H1 (cell line): ENCODE measurements around the gene NIPAL3. TPM values are rescaled to one million over a fixed set of nuclear protein-coding genes. Genes with fewer than 3 reads are reported as not detected.
A peak's percentile ranks its signal among the peaks of the same experiment; 100 is the strongest.

Experiments
- CTCF ChIA-PET: fragments of 300-600 bp; sonication (Branson Sonifier 250); formaldehyde crosslinking; loops from one replicate; lab custom pipeline; 2021; ENCODE audit not compliant: partially characterized antibody; lab: Charles Lee
- POLR2A ChIA-PET: fragments of 300-600 bp; sonication (Branson Sonifier 250); formaldehyde crosslinking; loops from one replicate; lab custom pipeline; 2021; ENCODE audit warnings: inconsistent platforms; ENCODE audit not compliant: partially characterized antibody; lab: Charles Lee
- DNase-seq, 2 experiments: peaks; one replicate each; pipeline versions ENCODE4 v3.0.0 to v3.0.0-alpha.2; 2010 to 2022; ENCODE audit warnings: low spot score in 2 of 2, low read depth in 1 of 2, mixed read lengths in 1 of 2
- FAIRE-seq: peaks from 2 replicates; lab custom pipeline; 2011; peaks lifted over from hg19 to GRCh38; lab: Jason Lieb, UNC
- H2AFZ ChIP-seq: 2 replicates; pipeline ENCODE4 v1.8.1; 2012; ENCODE audit warnings: low read length, inconsistent platforms
- H2AK5ac ChIP-seq: 2 replicates; pipeline ENCODE4 v1.6.1; 2013; ENCODE audit warnings: low read depth, low read length
- H2BK120ac ChIP-seq: replicated peaks from 2 replicates; pipeline ENCODE3; 2013; ENCODE audit warnings: low read depth, low read length, inconsistent platforms
- H2BK12ac ChIP-seq: 2 replicates; pipeline ENCODE4 v1.6.1; 2013; ENCODE audit warnings: low read depth, low read length
- H2BK15ac ChIP-seq: 2 replicates; pipeline ENCODE4 v1.6.1; 2013; ENCODE audit warnings: low read length
- H2BK20ac ChIP-seq: 2 replicates; pipeline ENCODE4 v1.6.1; 2013; ENCODE audit warnings: low read length
- H2BK5ac ChIP-seq: 2 replicates; pipeline ENCODE4 v1.6.1; 2013; ENCODE audit warnings: low read depth, low read length
- H3K14ac ChIP-seq: 2 replicates; pipeline ENCODE4 v1.6.1; 2013; ENCODE audit warnings: inconsistent platforms; ENCODE audit not compliant: insufficient read length
- H3K18ac ChIP-seq: 2 replicates; pipeline ENCODE4 v1.6.1; 2013; ENCODE audit warnings: low read length; ENCODE audit errors: extremely low read depth
- H3K23ac ChIP-seq: 2 replicates; pipeline ENCODE4 v1.6.1; 2013; ENCODE audit warnings: inconsistent platforms; ENCODE audit not compliant: insufficient read length
- H3K23me2 ChIP-seq: 2 replicates; pipeline ENCODE4 v1.6.1; 2013; ENCODE audit warnings: low read depth, low read length
- H3K27ac ChIP-seq: 2 replicates; pipeline ENCODE4 v1.6.1; 2011; ENCODE audit warnings: low read depth, low read length, inconsistent platforms
- H3K27me3 ChIP-seq, 4 experiments: replicated peaks in 1 of 4; 1 replicate in 1 of 4; 2 replicates in 3 of 4; pipeline versions ENCODE4 v1.6.1 to v1.8.1; 2011 to 2013; ENCODE audit warnings: low read length in 3 of 4, mild to moderate bottlenecking in 3 of 4, inconsistent platforms in 2 of 4, mixed read lengths in 2 of 4, moderate library complexity in 1 of 4; ENCODE audit not compliant: control insufficient read depth in 3 of 4, insufficient read depth in 3 of 4; ENCODE audit errors: extremely low read depth in 1 of 4
- H3K36me3 ChIP-seq, 4 experiments: 2 replicates each; pipeline versions ENCODE4 v1.6.1 to v1.8.1; 2011 to 2013; ENCODE audit warnings: mild to moderate bottlenecking in 4 of 4, low read length in 3 of 4, moderate library complexity in 2 of 4, control low read depth in 1 of 4, inconsistent platforms in 1 of 4; ENCODE audit not compliant: insufficient read depth in 4 of 4, control insufficient read depth in 2 of 4
- H3K4ac ChIP-seq: replicated peaks from 2 replicates; pipeline ENCODE3; 2013; ENCODE audit warnings: low read length, low read depth, mixed read lengths, inconsistent platforms; ENCODE audit not compliant: insufficient read length
- H3K4me1 ChIP-seq, 4 experiments: replicated peaks in 1 of 4; 1 replicate in 1 of 4; 2 replicates in 3 of 4; pipeline versions ENCODE4 v1.6.1 to v1.8.1; 2011 to 2013; ENCODE audit warnings: low read length in 3 of 4, inconsistent platforms in 2 of 4, mixed read lengths in 1 of 4; ENCODE audit not compliant: insufficient read depth in 4 of 4, control insufficient read depth in 3 of 4
- H3K4me2 ChIP-seq, 2 experiments: 2 replicates each; pipeline versions ENCODE4 v1.6.1 to v1.8.1; 2011 to 2013; ENCODE audit warnings: low read depth in 2 of 2, low read length in 2 of 2, control low read depth in 1 of 2, inconsistent platforms in 1 of 2, mild to moderate bottlenecking in 1 of 2; ENCODE audit not compliant: insufficient read depth in 1 of 2
- H3K4me3 ChIP-seq, 4 experiments: fragments of 200-600, 300-600 bp in 1 of 4; sonication (generic), shearing (Covaris generic), sonication (Bioruptor Twin) in 1 of 4; 2 replicates each; pipeline versions ENCODE4 v1.5.1 to v1.8.1; 2011 to 2016; ENCODE audit warnings: low read length in 4 of 4, low read depth in 3 of 4, control low read depth in 2 of 4, inconsistent platforms in 2 of 4, mild to moderate bottlenecking in 2 of 4, mixed read lengths in 1 of 4, moderate library complexity in 1 of 4; ENCODE audit not compliant: insufficient read depth in 2 of 4; ENCODE audit errors: extremely low read depth in 1 of 4
- H3K56ac ChIP-seq: replicated peaks from 2 replicates; pipeline ENCODE3; 2013; ENCODE audit warnings: low read depth, mild to moderate bottlenecking, mixed read lengths, low read length, inconsistent platforms; ENCODE audit not compliant: insufficient read length
- H3K79me1 ChIP-seq: 2 replicates; pipeline ENCODE4 v1.6.1; 2013; ENCODE audit warnings: low read depth, low read length, control low read depth
- H3K79me2 ChIP-seq, 2 experiments: 2 replicates each; pipeline versions ENCODE4 v1.6.1 to v1.8.1; 2012 to 2013; ENCODE audit warnings: low read length in 2 of 2, mild to moderate bottlenecking in 2 of 2, inconsistent platforms in 1 of 2; ENCODE audit not compliant: insufficient read depth in 2 of 2, control insufficient read depth in 1 of 2
- H3K9ac ChIP-seq, 4 experiments: replicated peaks in 1 of 4; 1 replicate in 1 of 4; 2 replicates in 3 of 4; pipeline versions ENCODE4 v1.6.1 to v1.8.1; 2011 to 2013; ENCODE audit warnings: low read depth in 3 of 4, low read length in 3 of 4, control low read depth in 2 of 4, mild to moderate bottlenecking in 2 of 4, moderate library complexity in 2 of 4, inconsistent platforms in 1 of 4; ENCODE audit errors: extremely low read depth in 1 of 4
- H3K9me3 ChIP-seq, 2 experiments: 2 replicates each; pipeline versions ENCODE4 v1.6.1 to v1.8.1; 2012 to 2013; ENCODE audit warnings: mild to moderate bottlenecking in 2 of 2, moderate library complexity in 2 of 2, control low read depth in 1 of 2, inconsistent platforms in 1 of 2, low read depth in 1 of 2, low read length in 1 of 2, mixed read lengths in 1 of 2; ENCODE audit not compliant: insufficient read depth in 2 of 2
- H4K20me1 ChIP-seq, 2 experiments: replicated peaks in 1 of 2; 2 replicates each; pipeline versions ENCODE3 to v1.8.1; 2011 to 2013; ENCODE audit warnings: inconsistent platforms in 2 of 2, low read length in 2 of 2, mild to moderate bottlenecking in 1 of 2; ENCODE audit not compliant: insufficient read depth in 2 of 2, control insufficient read depth in 1 of 2
- H4K5ac ChIP-seq: 2 replicates; pipeline ENCODE4 v1.6.1; 2013; ENCODE audit warnings: low read length, low read depth, mixed read lengths, inconsistent platforms; ENCODE audit not compliant: insufficient read length
- H4K8ac ChIP-seq: 2 replicates; pipeline ENCODE4 v1.8.0; 2013; ENCODE audit warnings: mild to moderate bottlenecking, moderate library complexity, low read length, inconsistent platforms; ENCODE audit not compliant: insufficient read depth; ENCODE audit errors: extremely low read depth
- H4K91ac ChIP-seq: replicated peaks from 2 replicates; pipeline ENCODE3; 2013; ENCODE audit warnings: low read length, mixed read lengths, inconsistent platforms; ENCODE audit not compliant: insufficient read length
- CHD1 ChIP-seq: IDR thresholded peaks from 2 replicates; pipeline ENCODE4 v1.6.1; 2012; ENCODE audit warnings: low read depth, low read length, improper control_type of control experiment
- NRF1 ChIP-seq: IDR thresholded peaks from 2 replicates; pipeline ENCODE4 v1.6.1; 2011; ENCODE audit warnings: mild to moderate bottlenecking, low read depth, low read length, improper control_type of control experiment
- PHF8 ChIP-seq: fragments of 200-600 bp; sonication (generic); conservative IDR thresholded peaks from 2 replicates; pipeline ENCODE4 v1.7.1; 2012; ENCODE audit warnings: low read depth, mild to moderate bottlenecking, inconsistent platforms, low read length, moderate library complexity
- SIN3A ChIP-seq, 2 experiments: IDR thresholded peaks in 1 of 2; conservative IDR thresholded peaks in 1 of 2; 2 replicates each; pipeline ENCODE4 v1.6.1; 2011 to 2012; ENCODE audit warnings: low read length in 2 of 2, improper control_type of control experiment in 1 of 2, low read depth in 1 of 2, mild to moderate bottlenecking in 1 of 2
- TAF7 ChIP-seq: optimal IDR thresholded peaks from 2 replicates; pipeline ENCODE3; 2011; ENCODE audit warnings: low read depth, mild to moderate bottlenecking, inconsistent platforms, low read length, moderate library complexity, borderline replicate concordance
- YY1 ChIP-seq: IDR thresholded peaks from 2 replicates; pipeline ENCODE4 v1.6.1; 2011; ENCODE audit warnings: low read depth, mild to moderate bottlenecking, low read length
- WGBS, 2 experiments: shearing (Covaris generic) in 1 of 2; methylation state at CpG; one replicate each; pipeline versions ENCODE4 v1.1.6 to v1.1.7; 2013 to 2015; ENCODE audit warnings: low lambda C conversion rate in 2 of 2, mixed read lengths in 2 of 2, inconsistent platforms in 1 of 2, low coverage in 1 of 2, missing lambda C conversion rate in 1 of 2; ENCODE audit not compliant: insufficient replicate concordance in 2 of 2, insufficient coverage in 1 of 2, insufficient read length in 1 of 2; ENCODE audit errors: extremely low coverage in 1 of 2, missing lambda C conversion rate in 1 of 2; 5-methylcytosine and 5-hydroxymethylcytosine counted together
- polyA plus RNA-seq, 7 experiments: library from polyadenylated mRNA; depleted of rRNA in 3 of 7; stranded (reverse) in 5 of 7; unstranded in 2 of 7; fragments of >200 nt in 5 of 7; fragments of 200-250 nt in 2 of 7; gene quantifications; 1 replicate in 5 of 7; 2 replicates in 1 of 7; 4 replicates in 1 of 7; pipeline versions ENCODE4 v1.2.1 to v1.2.3, GENCODE V29; 2011 to 2013; ENCODE audit warnings: missing spikeins in 2 of 7, mixed read lengths in 2 of 7
- total RNA-seq: library from RNA; stranded (reverse); fragmentation: NEBNext Ultra II Directional; extraction: Animal tissue kit (Norgen Biotek cat#: 25700); gene quantifications from 2 replicates; pipeline ENCODE4 v1.2.1, GENCODE V29; 2021

NIPAL3 gene
- total and polyA plus RNA-seq, 2 of the 8 experiments (the other 6 are each of a cell fraction or from before 2014, with no cell fraction given), result 8.8 to 11.0 TPM

GRCh38 chr1:24483441-24483840 is 67.8 kb downstream of the NIPAL3 start:
- Histone ChIP-seq H2BK120ac (no peak overlapping the region), H4K5ac (no peak overlapping the region), H3K14ac (no peak overlapping the region), H3K23me2 (no peaks in the 10 kb centered on the region), H3K79me2 (no peaks in the 10 kb centered on the region), H2AFZ (0 out of 2 replicates have a peak overlapping the region, but pooled peaks have one; percentile 40), H3K23ac (no peak overlapping the region), H3K56ac (no peak overlapping the region), H4K20me1 (no peaks in the 10 kb centered on the region), H4K8ac (no peak overlapping the region), H2BK20ac (no peak overlapping the region), H3K4me2 (no peak overlapping the region), H3K4me3 (no peak overlapping the region), H4K91ac (no peak overlapping the region), H2BK15ac (no peak overlapping the region), H3K4me1 (peaks cover 0 to 3% (median 0%) of the 10 kb centered on the region in 4 experiments; a peak in 1 of 7 replicates), H3K27me3 (no peaks in the 10 kb centered on the region), H2AK5ac (no peak overlapping the region), H3K36me3 (no peaks in the 10 kb centered on the region; a peak in 1 of 8 replicates), H3K4ac (no peak overlapping the region), H3K79me1 (no peaks in the 10 kb centered on the region), H2BK12ac (no peak overlapping the region), H3K9me3 (peaks cover 0 to 2% of the 10 kb centered on the region in 2 experiments; a peak in 1 of 4 replicates), H2BK5ac (no peak overlapping the region)
- DNase-seq, result no peak
- CTCF ChIA-PET, result interaction anchor here (1.1 to 2.3 kb wide), 5 partner anchors 10 to 68 kb away, joined by 3 to 9 read pairs (median 6); partner anchors contain the start of genes NIPAL3 and RCAN3
- POLR2A ChIA-PET, result no interaction called here
- FAIRE-seq, result no peak
- TF ChIP-seq PHF8 (no peak), CHD1 (no peak), NRF1 (no peak), YY1 (no peak), SIN3A (conservative IDR thresholded peaks at IDR 0.05 in 1 of 2, IDR thresholded peaks at IDR 0.05 in 1 of 2; ENCODE audit: low read depth in 1 of 2, low read length in 2 of 2) (no peak), TAF7 (no peak)
- TF ChIP-seq, all 59 proteins: peak for 0
- 95% methylated on average over 5 of the region's 5 CpGs; no CpG with 5 or more reads in 1 of the 2 experiments for WGBS, 2 experiments
- Histone ChIP-seq H3K18ac (no peak overlapping the region), H3K9ac (no peak overlapping the region), H3K27ac (no peak overlapping the region)
